GM19023 (cell line): Measurements from ENCODE around the gene RFPL2.
"Not testable (repeated sequence)": the region's sequence is repeated elsewhere in the genome, so short reads cannot be mapped to it uniquely, and the experiment has no call there.

ENCODE experiments used
- ATAC-seq: cut with Tn5 transposase; IDR thresholded peaks from one replicate; pipeline ENCODE4 v1.9.1; 2021; ENCODE audit warnings: mild to moderate bottlenecking, moderate library complexity; ENCODE audit not compliant: unreplicated experiment

RFPL2 gene

GRCh38 chr22:32175115-32175514, 29.8 kb downstream of the RFPL2 start:
- no peak for ATAC-seq

- ATAC-seq, result no peak
These were observed 39.2 kb downstream of the RFPL2 start for GRCh38 chr22:32165681-32166080.

- no peak for ATAC-seq
These were observed 40.6 kb downstream of the RFPL2 start for GRCh38 chr22:32164075-32164860.

- not testable (repeated sequence) for ATAC-seq
These were observed 44.5 kb downstream of the RFPL2 start for GRCh38 chr22:32160411-32160810.

GRCh38 chr22:32158712-32159533, 46.0 kb downstream of the RFPL2 start, which contains the start of gene C22orf42:
C22orf42 (minus strand) TSS chr22:32159303; CDS start chr22:32159215, 88 bp downstream.
- ATAC-seq, result no peak

GRCh38 chr22:32157632-32158031, 47.2 kb downstream of the RFPL2 start:
- not testable (repeated sequence) for ATAC-seq

- not testable (repeated sequence) for ATAC-seq
These were observed 50.1 kb downstream of the RFPL2 start for GRCh38 chr22:32154727-32155126.

GRCh38 chr22:32151641-32152040, 53.2 kb downstream of the RFPL2 start:
- not testable (repeated sequence) for ATAC-seq

- not testable (repeated sequence) for ATAC-seq
These were observed 54.2 kb downstream of the RFPL2 start for GRCh38 chr22:32150647-32151046.

GRCh38 chr22:32148372-32148771, 56.5 kb downstream of the RFPL2 start:
- ATAC-seq, result not testable (repeated sequence)

GRCh38 chr22:32147128-32147527, 57.7 kb downstream of the RFPL2 start:
- not testable (repeated sequence) for ATAC-seq

GRCh38 chr22:32144496-32145274, 60.2 kb downstream of the RFPL2 start:
- no peak for ATAC-seq

- ATAC-seq, result no peak
These were observed 62.3 kb downstream of the RFPL2 start for GRCh38 chr22:32142600-32142999.

- not testable (repeated sequence) for ATAC-seq
These were observed 64.2 kb downstream of the RFPL2 start for GRCh38 chr22:32140688-32141087.
